ENCODE measurements around the gene SVIL.

DNA sequence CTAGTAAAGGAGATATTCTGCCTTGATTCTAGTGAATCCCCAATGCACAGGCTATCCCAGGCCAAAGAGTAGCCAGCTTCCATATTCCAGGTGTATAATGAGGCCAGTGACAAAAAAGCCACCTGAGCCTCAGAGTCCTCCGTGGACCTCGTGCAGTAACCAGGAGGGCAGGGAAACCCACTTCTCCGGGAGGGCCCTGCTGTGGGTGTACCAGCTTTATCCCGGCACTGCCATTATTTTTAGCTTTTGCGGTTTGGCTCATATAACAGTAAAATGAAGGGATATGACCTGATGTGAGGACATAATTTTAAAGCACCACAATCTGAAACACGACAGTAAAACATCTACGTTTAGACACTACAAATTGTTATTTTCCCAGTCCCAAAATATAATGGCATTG lies 109.0 kb downstream of the SVIL start:
- TF ChIP-seq, protein P1, sequence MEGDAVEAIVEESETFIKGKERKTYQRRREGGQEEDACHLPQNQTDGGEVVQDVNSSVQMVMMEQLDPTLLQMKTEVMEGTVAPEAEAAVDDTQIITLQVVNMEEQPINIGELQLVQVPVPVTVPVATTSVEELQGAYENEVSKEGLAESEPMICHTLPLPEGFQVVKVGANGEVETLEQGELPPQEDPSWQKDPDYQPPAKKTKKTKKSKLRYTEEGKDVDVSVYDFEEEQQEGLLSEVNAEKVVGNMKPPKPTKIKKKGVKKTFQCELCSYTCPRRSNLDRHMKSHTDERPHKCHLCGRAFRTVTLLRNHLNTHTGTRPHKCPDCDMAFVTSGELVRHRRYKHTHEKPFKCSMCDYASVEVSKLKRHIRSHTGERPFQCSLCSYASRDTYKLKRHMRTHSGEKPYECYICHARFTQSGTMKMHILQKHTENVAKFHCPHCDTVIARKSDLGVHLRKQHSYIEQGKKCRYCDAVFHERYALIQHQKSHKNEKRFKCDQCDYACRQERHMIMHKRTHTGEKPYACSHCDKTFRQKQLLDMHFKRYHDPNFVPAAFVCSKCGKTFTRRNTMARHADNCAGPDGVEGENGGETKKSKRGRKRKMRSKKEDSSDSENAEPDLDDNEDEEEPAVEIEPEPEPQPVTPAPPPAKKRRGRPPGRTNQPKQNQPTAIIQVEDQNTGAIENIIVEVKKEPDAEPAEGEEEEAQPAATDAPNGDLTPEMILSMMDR (IDR thresholded peaks at IDR 0.05), result no peak
- no peak for TF ChIP-seq EZH2 (IDR thresholded peaks at IDR 0.05; ENCODE audit: borderline replicate concordance, insufficient read depth, low read depth, low read length, poor library complexity, severe bottlenecking)
